HG03558 (cell line): ENCODE measurements around the gene NTHL1.

Experiments
- ATAC-seq: cut with Tn5 transposase; IDR thresholded peaks from one replicate; pipeline ENCODE4 v1.9.1; 2021; ENCODE audit warnings: moderate number of reproducible peaks; ENCODE audit not compliant: unreplicated experiment; ENCODE audit errors: extremely low read depth

NTHL1 gene

DNA sequence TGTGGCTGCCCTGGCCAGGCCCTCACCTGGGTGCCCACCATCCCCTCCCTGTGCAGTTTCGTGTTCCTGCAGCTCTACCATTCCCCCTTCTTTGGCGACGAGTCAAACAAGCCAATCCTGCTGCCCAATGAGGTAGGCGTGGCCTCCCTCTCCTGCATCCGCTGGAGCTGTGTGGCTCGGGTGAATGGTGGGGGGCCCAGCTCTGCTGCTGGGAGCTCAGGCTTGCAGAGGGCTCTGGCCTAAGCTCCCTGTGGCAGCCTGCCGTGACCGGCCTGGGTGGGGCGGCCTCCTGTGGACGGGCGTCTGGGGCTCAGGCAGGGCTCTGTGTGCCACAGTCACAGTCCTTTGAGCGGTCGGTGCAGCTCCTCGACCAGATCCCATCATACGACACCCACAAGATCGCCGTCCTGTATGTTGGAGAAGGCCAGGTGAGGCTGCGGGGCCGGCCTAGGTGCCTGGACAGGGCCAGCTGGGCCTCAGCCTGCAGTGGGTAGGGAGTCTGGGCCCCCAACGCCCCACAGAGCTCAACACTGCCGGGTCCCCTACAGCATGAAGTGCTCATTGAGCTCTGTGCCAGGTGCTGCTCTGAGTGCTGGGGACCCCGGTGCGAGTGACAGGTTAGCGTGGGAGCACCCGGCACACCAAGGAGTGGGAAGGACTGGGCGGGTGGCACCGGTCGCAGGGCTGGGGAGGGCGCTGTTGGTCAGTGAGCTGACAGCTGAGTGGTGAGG, 37.4 kb upstream of the NTHL1 start:
- no peak for ATAC-seq

- ATAC-seq, result no peak
Measured at GRCh38 chr16:2083876-2084780, 36.5 kb upstream of the NTHL1 start.

DNA sequence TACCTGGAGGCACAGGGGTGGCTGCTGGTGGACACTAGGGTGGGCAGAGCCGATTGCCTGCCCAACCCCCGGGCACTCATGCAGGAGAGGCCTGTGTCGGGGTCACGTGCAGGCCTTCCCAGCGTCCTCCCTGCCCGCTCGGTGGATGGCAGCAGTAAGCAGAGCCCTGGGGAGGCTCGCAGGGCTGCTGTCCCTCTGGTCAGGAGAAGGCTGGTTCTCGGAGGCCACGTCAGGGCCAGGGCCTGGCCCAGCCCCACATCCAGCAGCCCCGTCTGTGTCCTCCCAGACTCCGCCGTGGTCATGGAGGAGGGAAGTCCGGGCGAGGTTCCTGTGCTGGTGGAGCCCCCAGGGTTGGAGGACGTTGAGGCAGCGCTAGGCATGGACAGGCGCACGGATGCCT, 35.8 kb upstream of the NTHL1 start:
- ATAC-seq, result no peak

GRCh38 chr16:2082983-2083364, 35.3 kb upstream of the NTHL1 start:
- ATAC-seq, result no peak

DNA sequence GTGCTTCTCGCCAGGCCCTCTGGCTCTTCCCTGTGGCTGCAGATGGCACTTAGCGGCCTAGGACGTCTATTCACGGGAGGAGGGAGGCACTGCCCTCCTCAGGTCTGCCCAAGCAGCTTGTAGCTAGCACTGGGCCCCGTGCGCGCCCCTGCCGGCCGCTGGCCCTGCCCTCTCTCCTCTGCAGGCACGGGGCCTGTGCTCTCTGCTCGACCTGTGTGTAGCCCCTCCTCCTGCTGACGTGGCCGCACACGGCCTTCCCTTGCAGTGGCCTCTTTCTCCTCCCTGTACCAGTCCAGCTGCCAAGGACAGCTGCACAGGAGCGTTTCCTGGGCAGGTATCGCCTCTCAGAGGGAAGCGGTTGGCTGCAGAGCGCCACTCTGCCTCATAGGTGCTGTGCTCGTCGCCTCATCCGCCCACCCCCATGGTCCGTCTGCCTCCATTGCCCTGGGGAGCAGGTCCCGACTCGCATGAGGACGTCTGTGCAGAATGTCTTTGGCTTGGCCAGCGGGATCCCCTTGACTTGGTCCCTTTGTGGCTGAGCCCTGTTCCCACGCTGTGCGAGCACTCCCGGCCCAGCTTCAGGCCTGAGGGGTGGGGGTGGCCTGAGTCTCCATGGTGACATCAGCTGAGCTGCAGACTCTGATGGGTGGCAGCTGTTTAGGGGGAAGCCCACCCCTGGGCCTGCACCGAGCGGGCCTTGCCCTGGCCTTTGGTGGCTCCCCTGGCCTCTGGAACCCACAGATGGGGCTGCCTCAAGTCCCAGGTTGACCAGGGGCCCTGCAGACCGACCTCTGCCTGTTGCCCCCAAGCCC, 34.7 kb upstream of the NTHL1 start:
- no peak for ATAC-seq

DNA sequence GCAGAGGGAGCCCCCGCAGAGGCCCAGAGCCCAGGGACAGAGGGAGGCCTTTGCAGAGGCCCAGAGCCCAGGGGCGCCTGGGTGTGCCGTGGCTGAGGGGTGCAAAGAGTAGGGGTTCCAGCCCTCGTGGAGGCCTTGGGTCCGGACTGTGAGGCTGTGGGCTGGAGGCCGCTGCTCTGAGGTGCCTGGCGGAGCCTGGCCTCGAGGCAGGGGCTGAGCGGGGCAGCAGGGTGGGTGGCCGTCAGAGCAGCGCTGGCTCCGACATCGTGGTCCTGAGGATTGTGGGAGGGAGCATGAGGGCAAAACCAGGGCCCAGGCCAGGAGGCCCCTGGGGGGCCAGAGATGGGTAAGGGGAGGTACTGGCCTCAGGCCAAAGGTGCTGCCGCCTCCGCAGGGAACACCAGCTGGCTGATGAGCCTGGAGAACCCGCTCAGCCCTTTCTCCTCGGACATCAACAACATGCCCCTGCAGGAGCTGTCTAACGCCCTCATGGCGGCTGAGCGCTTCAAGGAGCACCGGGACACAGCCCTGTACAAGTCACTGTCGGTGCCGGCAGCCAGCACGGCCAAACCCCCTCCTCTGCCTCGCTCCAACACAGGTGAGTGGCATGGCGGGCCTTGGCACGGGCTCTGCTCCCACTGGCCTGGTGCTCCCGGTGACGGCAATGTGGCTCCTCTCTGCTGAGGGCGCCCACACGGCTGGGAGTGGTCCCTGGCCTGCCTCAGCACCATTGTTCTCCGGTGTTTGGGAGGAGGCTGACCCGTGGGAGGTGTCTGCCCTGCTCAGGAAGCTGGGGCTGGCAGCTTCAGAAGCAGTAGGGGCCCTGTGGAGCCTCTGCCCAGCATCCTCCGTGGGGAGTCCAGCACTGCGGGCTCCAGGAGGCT, 33.8 kb upstream of the NTHL1 start:
- ATAC-seq, result no peak

DNA sequence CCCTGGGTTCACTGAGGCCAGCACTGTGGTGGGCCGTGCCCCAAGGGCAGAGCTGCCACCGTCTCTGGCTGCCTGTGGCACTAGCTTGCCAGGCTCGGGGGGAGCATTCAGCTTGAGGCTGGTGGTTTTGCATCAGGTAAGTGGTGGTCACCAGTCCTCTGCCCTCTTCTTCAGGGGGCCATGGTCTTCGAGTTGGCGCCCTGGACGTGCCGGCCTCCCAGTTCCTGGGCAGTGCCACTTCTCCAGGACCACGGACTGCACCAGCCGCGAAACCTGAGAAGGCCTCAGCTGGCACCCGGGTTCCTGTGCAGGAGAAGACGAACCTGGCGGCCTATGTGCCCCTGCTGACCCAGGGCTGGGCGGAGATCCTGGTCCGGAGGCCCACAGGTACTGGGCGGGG, 32.4 kb upstream of the NTHL1 start:
- no peak for ATAC-seq

GRCh38 chr16:2079311-2079800, 31.7 kb upstream of the NTHL1 start:
- ATAC-seq, result no peak

- ATAC-seq, result no peak
Measured at GRCh38 chr16:2078691-2079090, 31.1 kb upstream of the NTHL1 start.

DNA sequence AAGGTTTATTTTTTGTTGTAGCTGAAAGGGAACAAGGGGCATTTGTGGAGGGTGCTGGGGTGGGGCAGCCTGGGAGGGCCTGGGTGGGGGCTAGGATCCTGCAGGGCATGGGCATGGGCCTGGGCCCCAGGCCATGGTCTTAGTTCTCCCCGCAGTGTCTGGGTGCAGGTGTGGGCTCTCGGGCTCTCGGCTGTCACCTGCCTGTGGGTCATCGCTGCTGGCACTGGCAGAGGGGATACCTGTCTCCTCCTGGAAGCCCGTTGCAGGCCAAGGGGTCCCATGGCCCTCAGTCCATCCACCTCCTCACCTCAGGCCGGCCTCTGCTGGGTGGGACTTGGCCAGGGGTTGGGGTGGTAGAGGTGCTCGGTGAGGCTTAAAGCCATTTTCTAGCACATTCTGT, 30.5 kb upstream of the NTHL1 start:
- no peak for ATAC-seq

DNA sequence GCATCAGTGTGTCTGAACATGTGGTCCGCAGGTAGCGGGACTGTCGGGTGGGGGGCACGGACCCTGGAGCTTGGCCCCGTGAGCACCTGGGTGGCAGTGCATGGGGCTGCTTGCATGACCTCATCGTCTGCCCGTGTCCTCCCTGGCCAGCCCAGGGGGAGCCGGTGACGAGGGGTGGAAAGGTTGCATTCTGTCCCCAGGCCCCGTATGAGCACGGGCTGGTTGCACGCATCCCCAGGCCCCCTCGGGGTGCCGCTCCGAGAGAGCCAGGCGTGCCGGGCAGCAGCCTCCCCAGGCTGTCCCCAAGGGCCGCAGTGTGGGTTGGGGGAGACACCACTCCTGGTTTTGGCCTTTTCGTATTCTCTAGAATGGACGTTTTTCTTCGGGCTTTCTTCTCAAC, 30.1 kb upstream of the NTHL1 start:
- ATAC-seq, result no peak

GRCh38 chr16:2077016-2077415, 29.4 kb upstream of the NTHL1 start:
- ATAC-seq, result no peak

- ATAC-seq, result no peak
Measured at GRCh38 chr16:2076072-2076865, 28.6 kb upstream of the NTHL1 start.

GRCh38 chr16:2075631-2076030, 28.0 kb upstream of the NTHL1 start:
- no peak for ATAC-seq

DNA sequence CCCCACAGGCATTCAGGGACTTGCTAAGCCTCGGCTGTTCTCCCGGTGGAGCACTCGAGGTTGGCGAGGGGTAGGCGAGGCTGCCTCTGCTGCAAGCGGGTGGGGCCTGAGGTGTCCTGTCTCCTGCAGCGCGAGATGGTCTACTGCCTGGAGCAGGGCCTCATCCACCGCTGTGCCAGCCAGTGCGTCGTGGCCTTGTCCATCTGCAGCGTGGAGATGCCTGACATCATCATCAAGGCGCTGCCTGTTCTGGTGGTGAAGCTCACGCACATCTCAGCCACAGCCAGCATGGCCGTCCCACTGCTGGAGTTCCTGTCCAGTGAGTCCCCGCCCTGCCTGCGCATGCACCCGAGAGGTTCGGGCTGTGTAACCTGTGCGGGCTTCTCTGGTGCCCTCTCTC, 26.4 kb upstream of the NTHL1 start:
- ATAC-seq, result no peak

GRCh38 chr16:2072926-2073325, 25.3 kb upstream of the NTHL1 start:
- ATAC-seq, result no peak

DNA sequence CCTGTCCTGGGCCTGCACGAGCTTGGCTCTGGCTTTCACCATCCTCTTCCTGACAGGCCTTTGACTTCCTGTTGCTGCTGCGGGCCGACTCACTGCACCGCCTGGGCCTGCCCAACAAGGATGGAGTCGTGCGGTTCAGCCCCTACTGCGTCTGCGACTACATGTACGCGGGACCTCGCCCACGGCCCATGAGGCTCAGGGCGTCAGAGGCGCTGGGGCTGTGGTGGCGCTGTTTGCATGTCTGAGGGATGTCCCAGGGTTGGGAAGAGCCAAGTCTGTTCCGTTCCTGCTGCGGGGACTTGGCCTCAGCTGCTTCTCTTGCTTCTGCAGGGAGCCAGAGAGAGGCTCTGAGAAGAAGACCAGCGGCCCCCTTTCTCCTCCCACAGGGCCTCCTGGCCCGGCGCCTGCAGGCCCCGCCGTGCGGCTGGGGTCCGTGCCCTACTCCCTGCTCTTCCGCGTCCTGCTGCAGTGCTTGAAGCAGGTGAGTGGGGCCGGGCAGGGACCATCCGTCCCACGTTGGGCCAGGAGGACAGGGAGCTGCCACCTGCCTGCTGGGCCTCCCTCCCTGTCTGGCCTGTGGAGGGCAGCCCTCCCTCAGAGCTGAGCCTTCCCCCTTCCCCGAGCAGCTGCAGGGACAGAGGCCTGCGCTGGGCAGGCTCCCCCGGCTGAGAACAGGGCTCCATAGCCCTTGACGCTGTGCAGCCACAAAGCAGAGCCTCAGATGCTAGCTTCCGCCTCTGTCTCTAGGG, 24.0 kb upstream of the NTHL1 start:
- no peak for ATAC-seq
